ENCODE results near the gene DBN1.
A peak's percentile ranks its signal among the peaks of the same experiment; 100 is the strongest.

DBN1 gene

GRCh38 chr5:177430972-177431316 lies 42.5 kb downstream of the DBN1 start:
- Histone ChIP-seq H4K20me1 (ENCODE audit: insufficient read depth, low read length) (peaks cover 21% of the 10 kb centered on the region), H3K36me3 (replicated peaks; ENCODE audit: low read depth, low read length) (peaks cover 29% of the 10 kb centered on the region), H3K4me2 (ENCODE audit: low read length) (peak overlapping the region; percentile 97), H3K4me1 (ENCODE audit: low read length) (peaks cover 49% of the 10 kb centered on the region), H3K9me3 (ENCODE audit: insufficient read depth, low read length) (no peaks in the 10 kb centered on the region), H3K4me3 (ENCODE audit: low read length) (peak overlapping the region; percentile 12; the same call in 1 of the 2 replicates), H2AFZ (ENCODE audit: low read depth, low read length) (no peak overlapping the region), H3K27me3 (ENCODE audit: low read depth, low read length) (no peaks in the 10 kb centered on the region), H3K9ac (ENCODE audit: low read length) (peak overlapping the region; percentile 21; the same call in 1 of the 2 replicates), H3K27ac (ENCODE audit: low read length) (peak overlapping the region; percentile 42), H3K79me2 (ENCODE audit: low read length) (peaks cover 40% of the 10 kb centered on the region)
- TF ChIP-seq CTCF (IDR thresholded peaks at IDR 0.05; ENCODE audit: low read depth, low read length) (no peak), EZH2phosphoT487 (IDR thresholded peaks at IDR 0.05; ENCODE audit: low read depth) (no peak)

- no peak for TF ChIP-seq CTCF (IDR thresholded peaks at IDR 0.05; ENCODE audit: low read depth, low read length)
- no peak for TF ChIP-seq EZH2phosphoT487 (IDR thresholded peaks at IDR 0.05; ENCODE audit: low read depth)
- H3K9ac ChIP-seq (ENCODE audit: low read length) = peak overlapping the region; percentile 47; the same call in 1 of the 2 replicates
- peak overlapping the region; percentile 42 for H3K27ac ChIP-seq (ENCODE audit: low read length)
- H4K20me1 ChIP-seq (ENCODE audit: insufficient read depth, low read length) = peaks cover 21% of the 10 kb centered on the region
- H2AFZ ChIP-seq (ENCODE audit: low read depth, low read length) = no peak overlapping the region
- H3K4me2 ChIP-seq (ENCODE audit: low read length) = peak overlapping the region; percentile 97
- no peaks in the 10 kb centered on the region for H3K27me3 ChIP-seq (ENCODE audit: low read depth, low read length)
- peaks cover 51% of the 10 kb centered on the region for H3K4me1 ChIP-seq (ENCODE audit: low read length)
- peak overlapping the region; percentile 12; the same call in 1 of the 2 replicates for H3K4me3 ChIP-seq (ENCODE audit: low read length)
- H3K79me2 ChIP-seq (ENCODE audit: low read length) = peaks cover 40% of the 10 kb centered on the region
- H3K36me3 ChIP-seq (replicated peaks; ENCODE audit: low read depth, low read length) = peaks cover 28% of the 10 kb centered on the region
- H3K9me3 ChIP-seq (ENCODE audit: insufficient read depth, low read length) = no peaks in the 10 kb centered on the region
These were observed 43.1 kb downstream of the DBN1 start for GRCh38 chr5:177430140-177430951.

- Histone ChIP-seq H3K4me2 (ENCODE audit: low read length) (peak overlapping the region; percentile 97), H3K4me1 (ENCODE audit: low read length) (peaks cover 55% of the 10 kb centered on the region), H3K9ac (ENCODE audit: low read length) (peak overlapping the region; percentile 47), H3K79me2 (ENCODE audit: low read length) (peaks cover 40% of the 10 kb centered on the region), H3K27ac (ENCODE audit: low read length) (peak overlapping the region; percentile 31), H3K27me3 (ENCODE audit: low read depth, low read length) (no peaks in the 10 kb centered on the region), H3K4me3 (ENCODE audit: low read length) (peak overlapping the region; percentile 52), H4K20me1 (ENCODE audit: insufficient read depth, low read length) (peaks cover 21% of the 10 kb centered on the region), H3K36me3 (replicated peaks; ENCODE audit: low read depth, low read length) (peaks cover 22% of the 10 kb centered on the region), H3K9me3 (ENCODE audit: insufficient read depth, low read length) (no peaks in the 10 kb centered on the region), H2AFZ (ENCODE audit: low read depth, low read length) (no peak overlapping the region)
- TF ChIP-seq EZH2phosphoT487 (IDR thresholded peaks at IDR 0.05; ENCODE audit: low read depth) (no peak), CTCF (IDR thresholded peaks at IDR 0.05; ENCODE audit: low read depth, low read length) (no peak)
These were observed 44.0 kb downstream of the DBN1 start for GRCh38 chr5:177429248-177430040.
